Coronary artery (tissue), 2 donors: ENCODE results near the gene CD200.

Experiments
- DNase-seq: peaks from one replicate; pipeline ENCODE4 v3.0.0-alpha.2; 2017; ENCODE audit warnings: low spot score
- H3K27ac ChIP-seq, 2 donors: fragments of 200-600 bp; sonication (generic); one replicate each; pipeline ENCODE4 v1.5.1; 2016 to 2019
- H3K4me3 ChIP-seq: fragments of 200-600 bp; sonication (generic); 2 replicates; pipeline ENCODE4 v1.5.1; 2016; ENCODE audit warnings: mild to moderate bottlenecking, moderate library complexity
- CTCF ChIP-seq: fragments of 200-600 bp; sonication (generic); IDR thresholded peaks from one replicate; pipeline ENCODE4 v1.5.1; 2019; ENCODE audit warnings: antibody characterized with exemption

The CD200 gene

GRCh38 chr3:112366522-112366921, 33.6 kb downstream of the CD200 start:
- no peak for DNase-seq
- H3K27ac ChIP-seq, result peak overlapping the region in 1 of 2 donors; percentile 7
- TF ChIP-seq CTCF, result no peak
- H3K4me3 ChIP-seq, result no peak overlapping the region

DNA sequence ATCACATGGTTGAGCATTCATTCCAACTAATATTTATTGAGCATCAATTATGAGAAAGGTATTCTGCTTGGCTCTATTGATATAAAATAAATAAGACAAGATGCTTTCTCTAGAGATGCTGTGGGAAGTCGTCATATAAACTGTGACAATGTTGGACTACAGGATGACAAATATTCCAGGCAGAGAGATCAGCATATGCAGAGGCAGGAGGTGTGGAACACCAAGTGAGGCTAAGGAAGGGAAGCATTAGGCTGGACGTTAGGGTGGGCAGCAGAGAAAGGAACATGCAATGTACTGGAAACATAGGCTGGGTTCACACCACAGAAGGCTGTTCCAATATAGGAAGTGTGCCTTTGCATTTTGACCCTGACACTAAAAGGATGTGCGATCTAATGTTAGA, 38.6 kb downstream of the CD200 start:
- TF ChIP-seq CTCF, result no peak
- no peak overlapping the region for H3K27ac ChIP-seq
- no peak for DNase-seq
- H3K4me3 ChIP-seq, result no peak overlapping the region

DNA sequence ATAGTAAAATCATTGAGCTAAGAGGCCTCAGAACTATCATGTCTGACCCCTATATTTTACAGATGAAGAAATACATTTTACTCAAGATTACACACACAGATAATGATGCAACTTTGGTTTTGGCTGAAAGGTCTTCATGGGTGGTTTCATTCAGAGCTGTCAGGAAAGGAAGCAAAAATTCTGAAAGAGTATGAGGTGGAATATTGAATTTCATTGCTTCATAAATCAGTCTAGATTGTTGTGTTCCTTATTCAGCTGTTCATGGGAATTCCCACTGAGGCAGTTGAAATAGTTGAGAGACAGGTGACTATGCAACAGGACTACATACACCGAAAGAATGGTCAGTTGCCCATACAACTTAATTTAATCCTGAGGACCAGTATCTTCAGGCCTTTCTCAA, 39.4 kb downstream of the CD200 start:
- no peak for DNase-seq
- H3K4me3 ChIP-seq, result no peak overlapping the region
- no peak overlapping the region for H3K27ac ChIP-seq
- TF ChIP-seq CTCF, result no peak

DNA sequence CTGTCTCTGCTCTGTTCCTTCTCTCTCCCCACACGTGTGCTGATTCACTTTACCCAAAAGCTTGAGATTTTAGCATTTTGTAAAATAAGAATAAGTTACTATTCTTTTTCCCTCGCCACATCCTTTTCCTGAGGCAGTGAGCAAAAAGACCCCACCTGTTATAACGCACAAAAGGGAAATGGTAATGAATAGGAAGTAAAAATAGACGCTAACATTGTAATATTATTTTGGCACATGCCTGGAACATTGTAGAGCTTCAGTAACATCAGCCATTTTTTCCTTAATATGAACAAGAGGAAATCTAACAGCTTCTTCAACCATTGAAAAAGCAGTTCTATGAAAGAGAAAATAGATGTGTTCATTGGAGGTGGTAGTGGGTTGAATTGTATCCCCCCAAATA, 40.5 kb downstream of the CD200 start:
- Histone ChIP-seq H3K4me3 (no peak overlapping the region), H3K27ac (peak overlapping the region in 1 of 2 donors; percentile 42)
- TF ChIP-seq CTCF, result no peak
- DNase-seq, result no peak

- H3K4me3 ChIP-seq, result no peak overlapping the region
- H3K27ac ChIP-seq, result peak overlapping the region in 1 of 2 donors; percentile 42
- DNase-seq, result no peak
- no peak for TF ChIP-seq CTCF
These were observed 41.0 kb downstream of the CD200 start for GRCh38 chr3:112373924-112374323.

DNA sequence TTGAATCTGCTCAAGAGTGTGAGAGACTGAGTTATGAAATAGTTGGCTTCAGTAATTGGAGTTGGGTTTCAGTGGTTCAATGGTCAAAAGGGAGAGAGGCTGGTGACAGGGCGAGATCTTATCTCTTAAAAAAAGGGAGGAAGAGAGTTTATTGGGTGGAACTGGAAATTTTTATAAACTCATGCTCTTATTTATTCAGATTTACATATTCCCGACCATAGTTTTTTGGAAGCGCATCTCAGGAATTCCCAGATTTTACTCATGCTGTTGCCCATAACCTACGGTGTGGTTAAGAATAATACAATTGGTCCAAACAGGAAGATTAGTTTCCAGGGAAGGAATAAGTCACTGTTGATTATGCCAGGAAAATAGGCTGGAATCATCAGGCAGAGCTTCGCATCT, 41.4 kb downstream of the CD200 start:
- TF ChIP-seq CTCF, result no peak
- Histone ChIP-seq H3K27ac (peak overlapping the region in 1 of 2 donors; percentile 42), H3K4me3 (no peak overlapping the region)
- no peak for DNase-seq

DNA sequence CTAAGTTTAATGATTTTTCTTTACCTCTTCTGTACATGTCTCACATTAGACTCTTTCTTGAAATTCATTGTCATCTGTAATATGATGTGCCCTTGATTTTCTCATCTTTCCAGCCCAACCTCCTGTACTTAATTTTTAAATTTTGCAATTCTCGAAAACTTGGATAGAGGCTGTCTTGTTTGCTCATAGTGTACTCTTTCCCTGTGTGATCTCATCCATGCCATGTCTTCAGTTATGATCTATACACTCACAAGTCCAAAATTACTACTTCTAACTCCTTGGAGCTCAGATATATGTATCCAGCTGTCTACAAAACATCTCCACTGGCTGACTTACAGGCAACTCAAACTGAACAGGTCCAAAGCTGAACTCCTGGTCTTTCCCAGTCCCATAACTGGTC, 42.2 kb downstream of the CD200 start:
- no peak for DNase-seq
- no peak for TF ChIP-seq CTCF
- H3K27ac ChIP-seq, result peak overlapping the region in 1 of 2 donors; percentile 66
- no peak overlapping the region for H3K4me3 ChIP-seq
